GM23338 (cell line): ENCODE data around the gene TNNC1. TPM values are rescaled to one million over a fixed set of nuclear protein-coding genes. Genes with fewer than 3 reads are reported as not detected.
A peak's percentile ranks its signal among the peaks of the same experiment; 100 is the strongest.

Experiments used
- ATAC-seq: fragments of 200-7000 bp; cut with Tn5 transposase; 3 replicates; pipeline ENCODE4 v1.9.1; 2020
- DNase-seq: peaks from one replicate; pipeline ENCODE4 v3.0.0-alpha.2; 2015; ENCODE audit warnings: low spot score
- H2AFZ ChIP-seq: fragments of 200-600 bp; sonication (generic); 2 replicates; pipeline ENCODE4 v1.8.0; 2016; ENCODE audit warnings: antibody characterized with exemption, mild to moderate bottlenecking, moderate library complexity
- H3F3A ChIP-seq: fragments of 200-600 bp; sonication (generic); replicated peaks from 2 replicates; pipeline ENCODE4 v1.8.0; 2017; ENCODE audit warnings: antibody characterized with exemption, mixed run types, low read depth
- H3K27ac ChIP-seq: fragments of 200-600 bp; sonication (generic); 2 replicates; pipeline ENCODE4 v1.6.1; 2016; ENCODE audit warnings: low read depth
- H3K27me3 ChIP-seq: fragments of 200-600 bp; sonication (generic); 2 replicates; pipeline ENCODE4 v1.8.0; 2016; ENCODE audit warnings: mild to moderate bottlenecking, mixed run types, moderate library complexity; ENCODE audit not compliant: insufficient read depth
- H3K36me3 ChIP-seq: fragments of 200-600 bp; sonication (generic); 2 replicates; pipeline ENCODE4 v1.8.0; 2016; ENCODE audit warnings: mild to moderate bottlenecking; ENCODE audit not compliant: insufficient read depth
- H3K4me1 ChIP-seq: fragments of 200-600 bp; sonication (generic); 2 replicates; pipeline ENCODE4 v1.8.0; 2016; ENCODE audit warnings: mild to moderate bottlenecking, moderate library complexity; ENCODE audit not compliant: insufficient read depth
- H3K4me2 ChIP-seq: fragments of 200-600 bp; sonication (generic); 2 replicates; pipeline ENCODE4 v1.7.1; 2017; ENCODE audit warnings: mixed run types
- H3K4me3 ChIP-seq: fragments of 200-600 bp; sonication (generic); 2 replicates; pipeline ENCODE4 v1.6.1; 2016; ENCODE audit warnings: mixed run types
- H3K79me2 ChIP-seq: fragments of 200-600 bp; sonication (generic); replicated peaks from 2 replicates; pipeline ENCODE4 v1.8.0; 2017; ENCODE audit warnings: mild to moderate bottlenecking; ENCODE audit not compliant: insufficient read depth
- H3K9me2 ChIP-seq: fragments of 200-600 bp; sonication (generic); 2 replicates; pipeline ENCODE4 v1.8.0; 2017; ENCODE audit not compliant: insufficient read depth
- H4K20me1 ChIP-seq: fragments of 200-600 bp; sonication (generic); replicated peaks from 2 replicates; pipeline ENCODE4 v1.8.0; 2017; ENCODE audit warnings: mild to moderate bottlenecking; ENCODE audit not compliant: insufficient read depth
- H3K27ac Mint-ChIP-seq: 2 replicates; pipeline ENCODE4 v1.8.0; 2020; ENCODE audit warnings: inconsistent platforms, mild to moderate bottlenecking, moderate library complexity, mixed read lengths
- H3K27me3 Mint-ChIP-seq: 3 replicates; pipeline ENCODE4 v1.8.0; 2022; ENCODE audit warnings: low read depth, mild to moderate bottlenecking, moderate library complexity, mixed read lengths, inconsistent platforms; ENCODE audit not compliant: insufficient read depth, poor library complexity
- H3K36me3 Mint-ChIP-seq: 3 replicates; pipeline ENCODE4 v1.8.0; 2021; ENCODE audit warnings: low read depth, mild to moderate bottlenecking, inconsistent platforms, moderate library complexity, mixed read lengths
- H3K4me1 Mint-ChIP-seq: 3 replicates; pipeline ENCODE4 v1.8.0; 2020; ENCODE audit warnings: mild to moderate bottlenecking, inconsistent platforms, mixed read lengths
- H3K4me3 Mint-ChIP-seq: 3 replicates; pipeline ENCODE4 v1.8.0; 2021; ENCODE audit warnings: moderate library complexity, mild to moderate bottlenecking, inconsistent platforms, mixed read lengths
- H3K9me3 Mint-ChIP-seq: 3 replicates; pipeline ENCODE4 v1.8.0; 2020; ENCODE audit warnings: moderate library complexity, mild to moderate bottlenecking, inconsistent platforms, mixed read lengths
- CREB1 ChIP-seq: fragments of 250-450 bp; sonication (Bioruptor Pico); IDR thresholded peaks from 2 replicates; pipeline ENCODE4 v1.5.0; 2020; ENCODE audit warnings: low read depth, mild to moderate bottlenecking, moderate library complexity
- CTCF ChIP-seq, 2 experiments: fragments of 200-600 bp in 1 of 2; sonication (generic) in 1 of 2; conservative IDR thresholded peaks; 2 replicates each; pipeline versions ENCODE4 v1.5.1 to v1.6.1; 2016 to 2017; ENCODE audit warnings: antibody characterized with exemption in 2 of 2, low read depth in 2 of 2, mild to moderate bottlenecking in 2 of 2, moderate library complexity in 1 of 2
- EZH2 ChIP-seq: fragments of 200-600 bp; sonication (generic); IDR thresholded peaks from one replicate; pipeline ENCODE4 v1.8.0; 2017; ENCODE audit warnings: antibody characterized with exemption, mild to moderate bottlenecking, low read depth; ENCODE audit not compliant: unreplicated experiment
- EZH2phosphoT487 ChIP-seq: fragments of 200-600 bp; sonication (generic); IDR thresholded peaks from one replicate; pipeline ENCODE4 v1.8.1; 2018; ENCODE audit warnings: antibody characterized with exemption; ENCODE audit not compliant: unreplicated experiment
- NANOG ChIP-seq: IDR thresholded peaks from 2 replicates; pipeline ENCODE4 v1.6.1; 2016; ENCODE audit warnings: antibody characterized with exemption, borderline replicate concordance
- REST ChIP-seq: IDR thresholded peaks from one replicate; pipeline ENCODE4 v1.6.1; 2018; ENCODE audit warnings: antibody characterized with exemption; ENCODE audit not compliant: unreplicated experiment
- STAT1 ChIP-seq: IDR thresholded peaks from one replicate; pipeline ENCODE4 v1.6.1; 2016; ENCODE audit warnings: antibody characterized with exemption; ENCODE audit not compliant: unreplicated experiment
- ZNF114 ChIP-seq: fragments of 250-450 bp; sonication (Bioruptor Pico); IDR thresholded peaks from 2 replicates; pipeline ENCODE4 v1.5.0; 2020; ENCODE audit warnings: mild to moderate bottlenecking, moderate library complexity
- ZNF462 ChIP-seq: fragments of 250-450 bp; sonication (Bioruptor Pico); IDR thresholded peaks from 2 replicates; pipeline ENCODE4 v1.5.0; 2020; ENCODE audit warnings: mild to moderate bottlenecking, moderate library complexity
- polyA plus RNA-seq: library from polyadenylated mRNA; unstranded; fragments of >200 nt; fragmentation: Nextera tagmentation; extraction: Ambion mirVana; gene quantifications from 2 replicates; pipeline ENCODE4 v1.2.1, GENCODE V29; 2016
- total RNA-seq: library from RNA; depleted of rRNA; stranded (reverse); fragments of >200 nt; shearing (Covaris generic); gene quantifications from 2 replicates; pipeline ENCODE4 v1.2.3, GENCODE V29; 2014

The TNNC1 gene
- total and polyA plus RNA-seq, 2 experiments from 2014 or later = 6.5 to 6.9 TPM

GRCh38 chr3:52471371-52472238, 17.8 kb upstream of the TNNC1 start:
- peaks cover 4% of the 10 kb centered on the region for H3K27me3 Mint-ChIP-seq
- peak; percentile 78 for DNase-seq
- Histone ChIP-seq H3F3A (0 out of 2 replicates have a peak, but pooled peaks cover 6% of the 10 kb centered on the region), H3K4me2 (no peak overlapping the region), H2AFZ (no peak overlapping the region), H3K27ac (no peak overlapping the region), H3K4me1 (no peaks in the 10 kb centered on the region), H3K9me2 (no peaks in the 10 kb centered on the region), H3K4me3 (no peak overlapping the region), H4K20me1 (peaks cover 7% of the 10 kb centered on the region), H3K36me3 (peaks cover 27% of the 10 kb centered on the region), H3K27me3 (no peaks in the 10 kb centered on the region), H3K79me2 (peaks cover 26% of the 10 kb centered on the region)
- peaks cover 51% of the 10 kb centered on the region for H3K36me3 Mint-ChIP-seq
- TF ChIP-seq NANOG = no peak
- peak; percentile 57 to 74 for TF ChIP-seq CTCF (conservative IDR thresholded peaks at IDR 0.05; ENCODE audit: low read depth in 2 of 2)
- H3K4me1 Mint-ChIP-seq = no peaks in the 10 kb centered on the region; the same call in 2 of the 3 replicates
- peak; percentile 89 for ATAC-seq
- H3K27ac Mint-ChIP-seq = no peak overlapping the region
- no peaks in the 10 kb centered on the region for H3K9me3 Mint-ChIP-seq
- no peak overlapping the region for H3K4me3 Mint-ChIP-seq

GRCh38 chr3:52470920-52471319, 17.1 kb upstream of the TNNC1 start:
- H3K27ac Mint-ChIP-seq = no peak overlapping the region
- Histone ChIP-seq H3F3A (0 out of 2 replicates have a peak, but pooled peaks cover 8% of the 10 kb centered on the region), H3K27me3 (no peaks in the 10 kb centered on the region), H3K9me2 (no peaks in the 10 kb centered on the region), H3K36me3 (peaks cover 22% of the 10 kb centered on the region), H3K4me1 (no peaks in the 10 kb centered on the region), H4K20me1 (peaks cover 7% of the 10 kb centered on the region), H3K79me2 (peaks cover 32% of the 10 kb centered on the region), H2AFZ (no peak overlapping the region), H3K4me3 (no peak overlapping the region), H3K27ac (no peak overlapping the region; the same call in 1 of the 2 replicates), H3K4me2 (no peak overlapping the region)
- peaks cover 4% of the 10 kb centered on the region for H3K27me3 Mint-ChIP-seq
- H3K4me1 Mint-ChIP-seq = no peaks in the 10 kb centered on the region; the same call in 2 of the 3 replicates
- no peak for DNase-seq
- no peak for ATAC-seq
- H3K9me3 Mint-ChIP-seq = no peaks in the 10 kb centered on the region
- H3K4me3 Mint-ChIP-seq = no peak overlapping the region
- H3K36me3 Mint-ChIP-seq = peaks cover 49% of the 10 kb centered on the region
- no peak for TF ChIP-seq CREB1 (CRISPR knock-in tag)
- TF ChIP-seq EZH2 = no peak
- no peak for TF ChIP-seq REST
- TF ChIP-seq EZH2phosphoT487 = no peak
- TF ChIP-seq ZNF114 (CRISPR knock-in tag) = no peak
- TF ChIP-seq ZNF462 = no peak
- TF ChIP-seq STAT1 = no peak
